ENCODE results near the gene CMTM6.
A peak's percentile ranks its signal among the peaks of the same experiment; 100 is the strongest.
"Not testable (repeated sequence)": the region's sequence is repeated elsewhere in the genome, so short reads cannot be mapped to it uniquely, and the experiment has no call there.

Gene CMTM6

DNA sequence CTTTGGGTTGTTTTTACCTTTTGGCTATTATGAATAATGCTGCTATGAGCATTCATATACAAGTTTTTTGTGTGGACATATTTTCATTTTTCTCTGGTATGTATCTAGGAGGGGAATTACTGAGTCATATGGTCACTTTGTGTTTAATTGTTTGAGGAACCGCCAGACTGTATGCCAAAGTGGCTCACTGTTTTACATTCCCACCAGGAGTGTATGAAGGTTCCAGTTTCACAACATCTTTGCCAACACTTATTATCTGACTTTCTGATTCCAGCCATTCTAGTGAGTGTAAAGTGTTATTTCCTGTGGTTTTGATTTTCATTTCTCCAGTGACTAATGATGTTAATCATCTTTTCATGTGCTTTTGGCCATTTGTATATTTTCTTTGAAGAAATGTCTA lies 59.2 kb downstream of the CMTM6 start:
- DNase-seq (ENCODE audit: low spot score) = peak; percentile 59

DNA sequence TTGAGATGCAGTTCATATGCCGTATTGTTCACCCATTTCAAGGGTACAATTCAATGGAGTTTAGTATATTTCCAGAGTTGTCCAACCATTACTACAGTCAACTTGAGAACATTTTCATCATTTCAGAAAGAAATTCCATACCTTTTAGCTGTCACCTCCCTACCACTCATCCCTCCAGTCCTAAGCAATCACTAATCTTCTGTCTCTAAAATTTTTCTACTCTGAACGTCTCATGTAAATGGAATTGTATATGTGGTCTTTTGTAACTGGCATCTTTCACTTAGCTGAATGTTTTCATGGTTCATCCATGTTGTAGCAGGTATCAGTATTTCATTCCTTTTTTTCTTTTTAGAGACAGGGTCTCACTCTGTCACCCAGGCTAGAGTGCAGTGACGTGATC lies 59.9 kb downstream of the CMTM6 start:
- DNase-seq (ENCODE audit: low spot score) = no peak

DNA sequence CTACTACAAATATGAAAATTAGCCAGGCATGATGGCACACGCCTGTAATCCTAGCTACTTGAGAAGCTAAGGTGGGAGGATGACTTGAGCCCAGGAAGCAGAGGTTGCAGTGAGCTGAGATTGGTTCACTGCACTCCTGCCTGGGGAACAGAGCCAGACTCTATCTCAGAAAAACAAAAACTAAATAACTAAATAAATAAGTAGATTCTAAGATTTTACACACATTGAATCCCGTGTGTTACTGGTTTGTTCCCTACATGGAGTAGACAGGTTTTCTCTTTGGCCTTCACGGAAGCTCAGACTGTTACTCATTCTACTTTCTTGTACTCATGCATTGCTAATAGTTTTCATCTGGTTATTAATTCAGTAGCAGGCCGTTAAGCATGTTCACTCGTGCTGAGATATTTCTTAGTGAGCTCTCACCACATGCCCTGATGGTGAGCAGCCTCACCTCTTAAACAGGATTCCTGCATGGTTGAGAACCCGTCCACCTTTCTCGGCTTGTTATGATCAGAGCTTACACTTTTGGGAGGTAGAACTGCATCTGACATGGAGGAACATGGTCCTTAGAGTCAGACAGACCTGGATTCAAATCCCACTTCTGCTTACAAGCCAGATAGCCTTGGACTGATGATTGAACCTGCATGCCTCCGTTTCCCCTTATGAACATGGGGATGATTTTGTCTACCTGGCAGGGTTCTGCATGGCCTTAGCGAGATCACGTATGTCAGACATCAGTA lies 61.9 kb downstream of the CMTM6 start:
- no peak for DNase-seq (ENCODE audit: low spot score)

DNA sequence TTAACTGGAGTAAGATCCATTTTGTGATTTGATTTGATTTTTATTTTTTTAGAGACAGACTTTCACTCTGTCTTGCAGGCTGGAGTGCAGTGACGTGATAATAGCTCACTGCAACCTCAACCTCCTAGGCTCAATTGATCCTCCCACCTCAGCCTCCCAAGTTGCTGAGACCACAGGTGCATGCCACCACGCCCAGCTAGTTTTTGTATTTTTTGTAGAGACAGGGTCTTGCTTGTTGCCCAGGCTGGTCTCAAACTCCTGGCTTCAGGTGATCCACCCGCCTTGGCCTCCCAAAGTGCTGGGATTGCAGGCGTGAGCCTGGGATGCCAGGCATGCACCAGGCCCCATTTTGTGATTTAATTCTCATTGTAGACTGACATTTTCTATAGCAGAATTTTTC lies 63.2 kb downstream of the CMTM6 start:
- not testable (repeated sequence) for DNase-seq (ENCODE audit: low spot score)

DNA sequence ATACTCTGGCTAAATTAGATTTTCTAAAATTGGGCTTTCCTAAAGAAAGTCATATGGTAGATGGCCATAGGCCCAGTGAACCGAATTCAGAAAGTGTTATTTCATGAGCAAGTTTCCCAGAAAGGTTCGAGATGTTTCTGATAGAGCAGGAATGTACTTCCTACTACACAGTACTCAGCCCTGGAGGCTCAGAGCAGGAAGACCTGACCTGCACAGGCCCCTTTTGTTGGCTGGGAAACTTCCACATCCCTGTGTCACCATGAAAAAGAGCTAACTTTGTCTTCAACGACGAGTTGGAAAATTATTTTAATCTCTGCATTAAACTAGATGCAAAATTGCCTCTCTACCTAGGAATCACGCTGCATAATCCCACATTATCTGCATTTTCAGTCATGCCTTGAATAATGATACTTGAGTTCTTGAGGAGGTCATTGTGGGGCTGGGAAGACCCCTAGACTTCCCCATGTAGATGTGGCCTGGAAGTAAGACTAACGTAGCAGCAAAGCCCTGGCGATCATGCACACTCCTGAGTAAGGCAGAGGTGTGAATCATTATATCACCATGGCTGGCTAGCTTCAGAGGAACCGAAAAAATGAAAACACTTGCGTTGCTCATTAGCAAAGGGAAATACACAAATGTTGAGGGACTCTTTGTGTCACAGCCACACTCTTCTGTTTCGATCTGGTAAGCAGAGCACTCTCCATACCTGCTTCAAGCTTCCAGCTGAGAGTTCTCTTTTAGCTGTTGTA lies 63.9 kb downstream of the CMTM6 start:
- DNase-seq (ENCODE audit: low spot score) = no peak

DNA sequence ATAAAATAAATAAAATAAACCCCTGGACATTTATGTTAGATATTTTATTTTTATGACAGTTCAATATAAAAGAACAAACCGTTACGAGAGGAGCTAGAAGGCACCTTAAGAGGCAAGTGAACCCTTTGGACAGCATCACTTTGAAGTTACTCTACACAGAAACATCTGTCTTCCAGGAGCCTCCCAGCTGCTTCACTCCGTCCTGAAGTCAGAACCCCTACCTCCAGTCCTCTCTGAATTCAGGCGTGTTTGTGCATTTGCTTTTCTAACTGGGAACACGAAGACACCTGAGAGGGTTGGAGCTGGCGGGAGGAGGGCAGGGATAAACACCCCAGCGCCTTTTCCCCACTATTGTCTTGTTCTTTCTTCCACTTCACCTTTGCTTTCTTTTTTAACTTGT lies 64.8 kb downstream of the CMTM6 start:
- DNase-seq (ENCODE audit: low spot score) = no peak

DNA sequence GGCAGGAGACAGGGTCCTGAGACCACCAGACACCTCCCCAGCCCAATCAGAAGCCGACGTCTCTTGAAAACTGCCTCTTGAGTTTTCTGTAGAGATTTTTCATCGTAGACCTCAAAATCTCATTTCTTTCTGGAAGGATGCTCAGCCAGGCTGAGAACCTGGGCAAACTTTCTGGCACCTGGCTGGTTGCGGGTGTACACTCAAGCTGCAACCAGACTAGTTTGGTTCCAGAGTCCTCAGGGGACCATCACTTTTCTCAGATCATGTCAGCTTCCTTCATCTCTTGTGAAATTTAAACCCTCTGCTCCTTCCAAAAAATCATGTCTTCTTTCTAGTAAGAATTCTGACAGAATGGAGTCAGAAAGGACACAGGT lies 65.8 kb downstream of the CMTM6 start:
- no peak for DNase-seq (ENCODE audit: low spot score)

DNA sequence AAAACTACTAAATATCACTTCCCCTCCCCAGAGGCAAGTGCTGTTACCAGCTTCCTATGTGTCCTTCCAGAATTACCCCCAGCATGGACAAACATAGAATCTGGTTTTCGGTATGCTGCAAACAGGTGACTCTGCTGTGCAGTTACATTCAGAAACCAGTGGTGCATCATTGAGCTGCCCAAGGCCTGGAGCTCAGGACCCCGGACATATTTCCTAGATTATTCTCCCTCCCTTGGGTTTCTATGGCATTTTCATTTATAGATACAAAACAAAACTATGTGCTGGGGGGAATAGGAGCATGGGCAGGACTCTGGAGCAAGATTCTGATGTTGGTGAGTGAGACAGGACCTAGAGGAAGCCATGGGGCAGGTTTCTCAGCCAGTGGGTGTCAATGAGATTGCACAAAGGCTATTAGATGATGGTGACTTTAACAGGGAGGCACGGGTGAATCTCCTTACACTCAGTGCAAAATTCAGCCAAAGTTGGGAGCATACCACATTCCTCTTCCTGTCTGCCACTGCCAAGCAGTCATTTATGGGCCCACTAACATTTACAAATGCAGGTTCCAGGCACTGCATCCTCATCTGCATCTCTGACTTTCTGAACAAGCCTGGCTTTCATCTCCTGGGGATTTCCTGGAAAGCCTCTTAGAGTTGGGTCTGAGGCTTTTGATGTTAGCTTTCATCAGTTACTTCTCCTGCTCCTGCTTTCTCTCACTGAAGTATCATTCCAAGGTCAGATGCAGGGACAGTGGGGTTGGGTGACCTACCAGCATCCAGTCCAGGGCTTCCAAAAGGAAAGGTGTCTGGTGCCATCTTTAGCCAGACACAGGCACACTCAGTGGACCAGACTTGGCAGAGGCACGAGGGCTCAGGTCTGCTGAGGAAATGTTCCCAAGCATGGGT lies 66.5 kb downstream of the CMTM6 start:
- no peak for DNase-seq (ENCODE audit: low spot score)

DNA sequence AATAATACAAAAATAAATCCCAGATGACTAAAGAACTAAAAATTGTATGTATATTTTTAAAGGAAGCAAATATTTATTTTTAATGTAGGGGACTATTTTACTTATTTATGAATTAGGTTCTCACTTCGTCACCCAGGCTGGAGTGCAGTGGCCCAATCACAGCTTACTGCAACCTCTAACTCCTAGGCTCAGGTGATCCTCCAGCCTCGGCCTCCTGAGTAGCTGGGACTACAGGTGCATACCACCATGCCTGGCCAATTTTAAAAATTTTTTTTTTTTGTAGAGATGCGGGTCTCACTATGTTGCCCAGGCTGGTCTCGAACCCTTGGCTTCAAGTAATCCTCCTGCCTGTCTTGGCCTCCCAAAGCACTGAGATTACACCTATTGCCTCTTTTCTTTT lies 68.4 kb downstream of the CMTM6 start:
- DNase-seq (ENCODE audit: low spot score) = no peak

DNA sequence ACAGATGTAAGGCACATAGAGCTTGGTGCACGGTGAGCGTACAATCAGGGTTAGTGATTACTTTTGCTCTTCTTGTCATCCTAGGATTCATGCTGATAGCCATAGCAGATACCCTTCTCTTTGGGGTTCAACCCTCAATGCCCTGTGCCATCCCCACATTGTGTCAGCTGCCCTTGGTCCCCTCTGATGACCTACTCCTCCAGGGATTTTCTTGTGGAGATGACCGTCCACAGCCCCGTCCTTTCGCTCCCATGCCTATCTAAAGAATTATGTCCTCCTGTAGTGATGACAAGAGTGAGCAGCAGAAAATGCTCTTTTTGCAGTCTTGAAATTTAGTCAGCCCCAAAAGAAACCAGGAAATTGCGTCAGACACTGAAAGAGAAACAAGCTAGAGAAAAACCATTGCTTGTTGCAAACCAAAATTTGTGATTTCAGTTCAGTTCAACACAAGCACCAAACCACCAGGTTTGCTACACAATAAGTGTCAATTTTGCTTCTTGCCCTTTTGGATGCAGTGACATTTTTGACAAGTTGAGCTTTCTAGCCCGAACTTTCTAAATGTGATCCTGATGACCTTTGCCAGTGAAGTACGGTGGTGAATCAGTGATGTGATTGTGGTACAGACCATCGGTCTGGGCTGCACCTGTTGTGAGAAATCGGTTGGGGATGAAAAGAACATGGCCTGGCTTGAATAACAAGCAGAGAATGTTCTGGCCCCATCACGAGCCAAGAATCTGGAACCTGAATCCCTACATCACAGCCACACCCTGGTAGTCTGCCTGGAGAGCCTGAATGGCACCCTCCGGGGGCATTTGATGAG lies 69.7 kb downstream of the CMTM6 start:
- DNase-seq (ENCODE audit: low spot score) = no peak

DNA sequence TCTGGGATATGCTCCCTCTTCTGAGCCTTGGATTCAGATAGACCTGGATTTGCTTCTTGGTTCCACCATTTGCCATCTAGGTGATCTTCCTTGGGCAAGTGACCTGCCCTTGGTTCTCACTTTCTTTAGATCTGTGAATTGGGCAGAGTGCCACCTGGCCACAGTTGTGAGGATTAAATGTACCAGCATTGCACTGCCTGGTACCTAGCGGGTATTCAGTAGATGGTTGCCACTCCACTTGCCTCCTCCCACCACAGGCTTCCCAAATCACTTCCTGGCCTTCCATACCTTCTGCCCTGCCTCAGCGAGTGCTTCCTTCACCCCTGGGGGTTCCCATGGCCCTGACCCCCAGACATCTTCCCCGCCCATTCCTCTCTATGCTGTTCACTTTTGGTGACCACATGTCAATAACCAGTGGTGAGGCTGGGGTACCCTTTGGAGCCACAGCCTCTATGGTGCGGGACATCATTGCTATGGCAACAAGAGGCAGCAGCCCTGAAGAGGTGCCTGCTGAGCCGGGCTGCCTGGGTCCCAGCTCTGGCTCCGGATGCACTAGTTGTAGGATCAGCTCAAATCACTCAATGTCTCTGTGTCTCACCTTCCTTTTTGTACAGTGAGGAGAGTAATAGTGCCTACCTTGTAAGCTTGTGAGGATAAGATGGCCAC lies 70.5 kb downstream of the CMTM6 start:
- no peak for DNase-seq (ENCODE audit: low spot score)

DNA sequence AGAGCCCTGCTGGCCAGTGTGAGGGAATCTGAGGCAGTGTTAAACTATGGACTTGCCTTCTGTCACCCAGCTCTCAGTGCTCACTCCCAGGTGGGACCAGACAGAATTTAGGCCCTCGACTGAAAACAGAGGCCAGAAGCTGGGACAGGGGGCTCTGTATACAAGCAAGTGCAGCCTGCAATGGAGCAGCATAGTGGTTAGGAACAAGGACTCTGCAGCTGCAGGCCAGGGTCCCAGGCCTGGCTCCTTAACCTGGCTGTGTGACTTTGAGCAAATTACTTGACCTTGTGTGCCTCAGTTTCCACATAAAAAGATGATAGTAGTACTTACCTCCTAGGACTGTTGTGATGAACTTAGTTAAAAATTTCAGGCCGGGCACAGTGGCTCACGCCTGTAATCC lies 71.2 kb downstream of the CMTM6 start:
- DNase-seq (ENCODE audit: low spot score) = no peak
